Activated T-helper 1 cell treated with anti-CD3 and anti-CD28 coated beads, Interleukin-12 subunit alpha, Interleukin-12 subunit beta, Interleukin-2, Interleukin-4 antibody, amounts not matched to agents 30 ng/mL and 10 ng/mL and 1 ng/mL, durations not matched to agents 14 hours and 24 hours and 36 hours (primary cell): Measurements from ENCODE around the gene PAFAH1B1. TPM values are rescaled to one million over a fixed set of nuclear protein-coding genes. Genes with fewer than 3 reads are reported as not detected.
"Not testable (repeated sequence)": the region's sequence is repeated elsewhere in the genome, so short reads cannot be mapped to it uniquely, and the experiment has no call there.

Experiments
- DNase-seq: peaks from one replicate; pipeline ENCODE4 v3.0.0; 2021; ENCODE audit warnings: low spot score
- H3K27ac Mint-ChIP-seq: one replicate; pipeline ENCODE4 v1.8.0; 2021; ENCODE audit warnings: mild to moderate bottlenecking, mixed read lengths
- H3K27me3 Mint-ChIP-seq: one replicate; pipeline ENCODE4 v1.8.0; 2022; ENCODE audit warnings: mild to moderate bottlenecking, moderate library complexity, mixed read lengths; ENCODE audit not compliant: insufficient read depth
- H3K36me3 Mint-ChIP-seq: one replicate; pipeline ENCODE4 v1.8.0; 2021; ENCODE audit warnings: low read depth, mixed read lengths
- H3K4me1 Mint-ChIP-seq: one replicate; pipeline ENCODE4 v1.8.0; 2021; ENCODE audit warnings: low read depth, mixed read lengths
- H3K4me3 Mint-ChIP-seq: one replicate; pipeline ENCODE4 v1.8.0; 2021; ENCODE audit warnings: mild to moderate bottlenecking, moderate library complexity, mixed read lengths
- H3K9me3 Mint-ChIP-seq: one replicate; pipeline ENCODE4 v1.8.0; 2021; ENCODE audit warnings: mixed read lengths
- intact Hi-C: fragments of 100-400 bp; cut with micrococcal nuclease; formaldehyde crosslinking; loops from one replicate; pipeline ENCODE4 v1.15.1; 2024
- total RNA-seq: library from RNA; stranded (reverse); gene quantifications from 2 replicates; pipeline ENCODE4 v1.2.3, GENCODE V29; 2022

PAFAH1B1 gene
- total RNA-seq, 1 donor from 2014 or later: 167 TPM

DNA sequence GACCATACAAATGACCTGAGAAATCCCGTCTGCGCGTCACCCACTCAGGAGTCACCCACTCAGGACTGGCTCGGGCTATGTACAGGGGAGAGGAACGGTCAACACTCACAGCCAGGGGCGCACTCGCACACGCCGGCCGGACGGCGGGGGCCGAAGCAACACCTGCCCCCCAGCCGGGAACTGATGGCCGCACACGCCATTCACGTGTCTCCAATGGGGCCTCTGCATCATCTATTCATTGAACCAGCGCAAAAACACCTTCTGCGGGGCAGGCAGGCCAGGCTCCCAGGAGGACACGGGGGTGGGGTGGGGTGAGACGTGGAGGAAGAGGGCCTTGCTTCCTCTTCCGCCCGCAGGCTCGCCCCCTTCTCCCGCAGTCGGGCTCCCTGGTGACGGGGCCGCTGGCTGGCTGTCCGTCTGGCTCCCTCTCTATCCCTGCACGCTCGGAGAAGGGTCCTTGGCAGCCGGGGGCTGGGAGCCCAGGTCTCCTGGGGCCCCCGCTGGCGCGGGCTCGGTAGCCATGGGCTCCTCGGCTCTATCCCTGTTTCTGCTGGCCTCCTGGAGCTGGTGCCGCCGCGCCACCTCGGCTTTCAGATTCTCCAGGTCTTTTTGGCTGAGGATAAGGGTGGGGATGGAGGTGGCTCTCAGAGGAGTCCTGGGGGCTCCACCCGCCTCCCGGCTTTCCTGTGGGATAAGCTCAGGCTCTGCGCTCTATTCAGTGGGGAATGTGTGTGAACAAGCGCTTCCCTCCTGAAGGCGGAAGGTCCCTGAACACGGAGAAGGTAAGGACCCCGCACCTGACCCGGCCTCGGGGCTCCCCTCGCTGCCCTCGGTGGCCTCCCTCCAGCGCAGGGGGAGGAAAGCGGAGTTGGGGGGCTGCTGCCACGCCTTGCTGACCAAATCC is 97.0 kb downstream of the PAFAH1B1 start:
- Mint-ChIP-seq H3K36me3 (peaks cover 3% of the 10 kb centered on the region), H3K9me3 (no peaks in the 10 kb centered on the region), H3K27me3 (no peaks in the 10 kb centered on the region), H3K27ac (no peak overlapping the region), H3K4me3 (no peak overlapping the region), H3K4me1 (no peaks in the 10 kb centered on the region)
- DNase-seq: no peak
- intact Hi-C loops: no loop called here

DNA sequence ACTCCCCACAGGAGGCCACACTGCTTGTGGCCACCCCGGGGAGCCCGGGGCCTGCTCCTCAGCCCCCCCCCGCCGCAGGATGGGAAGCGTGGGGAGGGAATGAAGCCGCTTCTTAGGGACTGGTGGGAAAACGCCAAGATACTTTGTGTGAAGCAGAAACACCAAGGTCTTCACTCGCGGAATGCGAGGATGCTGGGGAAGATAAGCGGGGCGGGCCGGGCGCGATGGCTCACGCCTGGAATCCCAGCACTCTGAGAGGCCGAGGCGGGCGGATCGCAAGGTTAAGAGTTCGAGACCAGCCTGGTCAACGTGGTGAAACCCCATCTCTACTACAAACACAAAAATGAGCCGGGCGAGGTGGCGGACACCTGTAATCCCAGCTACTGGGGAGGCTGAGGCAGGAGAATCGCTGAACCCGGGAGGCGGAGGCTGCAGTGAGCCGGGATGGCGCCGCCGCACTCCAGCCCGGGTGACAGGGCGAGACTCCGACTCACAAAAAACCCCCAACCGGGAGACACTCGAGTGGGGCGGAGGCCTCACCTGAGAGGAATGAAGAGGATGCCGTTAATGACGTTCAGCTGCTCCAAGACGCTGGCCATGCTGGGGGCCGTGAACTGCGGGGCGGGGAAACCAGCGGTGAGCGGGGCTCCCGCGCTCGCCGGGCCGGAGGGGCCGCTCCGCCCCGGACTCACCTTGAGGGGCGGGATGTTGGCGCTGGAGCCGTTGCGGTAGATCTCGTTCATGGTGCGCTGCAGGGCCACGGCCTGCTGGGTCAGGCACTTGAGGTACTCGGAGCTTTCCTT is 97.8 kb downstream of the PAFAH1B1 start:
- H3K27ac Mint-ChIP-seq: no peak overlapping the region
- H3K27me3 Mint-ChIP-seq: no peaks in the 10 kb centered on the region
- no peaks in the 10 kb centered on the region for H3K4me1 Mint-ChIP-seq
- H3K4me3 Mint-ChIP-seq: no peak overlapping the region
- H3K9me3 Mint-ChIP-seq: no peaks in the 10 kb centered on the region
- peaks cover 3% of the 10 kb centered on the region for H3K36me3 Mint-ChIP-seq
- DNase-seq: no peak
- intact Hi-C loops: no loop called here

DNA sequence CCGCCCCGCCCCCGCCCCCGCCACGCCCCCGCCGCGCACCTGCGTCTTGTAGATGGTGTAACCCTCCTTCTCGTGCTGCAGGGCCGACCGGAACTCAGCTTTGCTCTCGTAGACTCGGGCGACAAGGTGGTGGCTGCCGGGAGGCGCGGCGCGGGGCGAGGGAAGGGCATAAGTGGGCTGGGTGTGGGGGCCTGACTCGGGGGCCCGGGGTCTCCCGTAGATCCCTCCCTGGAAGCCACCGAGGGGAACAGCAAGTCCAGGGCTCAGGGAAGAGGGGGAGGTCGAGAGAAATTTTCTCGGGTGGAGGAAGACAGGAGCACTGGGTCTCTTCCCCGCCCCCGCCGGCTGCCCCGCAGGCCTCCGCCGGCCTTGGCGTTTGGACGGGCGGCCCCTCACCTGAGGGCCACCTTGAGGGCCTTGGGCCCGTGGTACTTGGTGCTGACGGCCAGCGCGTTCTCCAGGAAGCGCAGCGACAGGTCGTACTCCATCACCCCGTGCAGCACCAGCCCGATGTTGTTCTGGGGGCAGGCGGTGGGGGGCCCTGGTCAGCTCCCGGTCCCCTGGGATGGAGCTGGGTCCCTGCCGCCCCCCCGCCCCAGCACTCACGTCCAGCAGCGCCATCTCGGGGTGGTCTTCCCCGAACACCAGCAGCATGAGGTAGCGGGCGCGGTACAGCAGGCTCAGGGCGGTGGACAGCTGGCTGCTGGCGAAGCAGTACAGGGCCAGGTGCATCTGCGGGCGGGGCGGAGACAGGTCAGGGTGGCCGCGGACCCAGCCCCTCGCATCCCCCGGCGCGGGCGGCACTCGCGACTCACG is 98.7 kb downstream of the PAFAH1B1 start:
- DNase-seq: no peak
- H3K4me3 Mint-ChIP-seq: no peak overlapping the region
- no peak overlapping the region for H3K27ac Mint-ChIP-seq
- intact Hi-C loops: no loop called here
- H3K9me3 Mint-ChIP-seq: no peaks in the 10 kb centered on the region
- H3K27me3 Mint-ChIP-seq: no peaks in the 10 kb centered on the region
- H3K4me1 Mint-ChIP-seq: no peaks in the 10 kb centered on the region
- peaks cover 7% of the 10 kb centered on the region for H3K36me3 Mint-ChIP-seq

- H3K4me3 Mint-ChIP-seq: no peak overlapping the region
- H3K9me3 Mint-ChIP-seq: no peaks in the 10 kb centered on the region
- no peak for DNase-seq
- no peaks in the 10 kb centered on the region for H3K27me3 Mint-ChIP-seq
- H3K36me3 Mint-ChIP-seq: peaks cover 7% of the 10 kb centered on the region
- no peaks in the 10 kb centered on the region for H3K4me1 Mint-ChIP-seq
- H3K27ac Mint-ChIP-seq: no peak overlapping the region
- intact Hi-C loops: no loop called here
These were observed 99.3 kb downstream of the PAFAH1B1 start for GRCh38 chr17:2692781-2693135.

GRCh38 chr17:2693561-2694380 is 100.3 kb downstream of the PAFAH1B1 start:
- Mint-ChIP-seq H3K36me3 (peaks cover 7% of the 10 kb centered on the region), H3K9me3 (no peaks in the 10 kb centered on the region), H3K4me3 (no peak overlapping the region), H3K4me1 (no peaks in the 10 kb centered on the region), H3K27me3 (no peaks in the 10 kb centered on the region), H3K27ac (no peak overlapping the region)
- DNase-seq: no peak
- intact Hi-C loops: no loop called here

GRCh38 chr17:2694381-2695242 is 101.2 kb downstream of the PAFAH1B1 start:
- Mint-ChIP-seq H3K9me3 (no peaks in the 10 kb centered on the region), H3K36me3 (peaks cover 7% of the 10 kb centered on the region), H3K27ac (no peak overlapping the region), H3K4me3 (no peak overlapping the region), H3K27me3 (no peaks in the 10 kb centered on the region), H3K4me1 (no peaks in the 10 kb centered on the region)
- no peak for DNase-seq
- intact Hi-C loops: no loop called here

- Mint-ChIP-seq H3K4me3 (no peak overlapping the region), H3K27ac (no peak overlapping the region), H3K36me3 (peaks cover 7% of the 10 kb centered on the region), H3K27me3 (no peaks in the 10 kb centered on the region), H3K9me3 (no peaks in the 10 kb centered on the region), H3K4me1 (no peaks in the 10 kb centered on the region)
- DNase-seq: no peak
- intact Hi-C loops: no loop called here
These were observed 101.9 kb downstream of the PAFAH1B1 start for GRCh38 chr17:2695243-2695960.

DNA sequence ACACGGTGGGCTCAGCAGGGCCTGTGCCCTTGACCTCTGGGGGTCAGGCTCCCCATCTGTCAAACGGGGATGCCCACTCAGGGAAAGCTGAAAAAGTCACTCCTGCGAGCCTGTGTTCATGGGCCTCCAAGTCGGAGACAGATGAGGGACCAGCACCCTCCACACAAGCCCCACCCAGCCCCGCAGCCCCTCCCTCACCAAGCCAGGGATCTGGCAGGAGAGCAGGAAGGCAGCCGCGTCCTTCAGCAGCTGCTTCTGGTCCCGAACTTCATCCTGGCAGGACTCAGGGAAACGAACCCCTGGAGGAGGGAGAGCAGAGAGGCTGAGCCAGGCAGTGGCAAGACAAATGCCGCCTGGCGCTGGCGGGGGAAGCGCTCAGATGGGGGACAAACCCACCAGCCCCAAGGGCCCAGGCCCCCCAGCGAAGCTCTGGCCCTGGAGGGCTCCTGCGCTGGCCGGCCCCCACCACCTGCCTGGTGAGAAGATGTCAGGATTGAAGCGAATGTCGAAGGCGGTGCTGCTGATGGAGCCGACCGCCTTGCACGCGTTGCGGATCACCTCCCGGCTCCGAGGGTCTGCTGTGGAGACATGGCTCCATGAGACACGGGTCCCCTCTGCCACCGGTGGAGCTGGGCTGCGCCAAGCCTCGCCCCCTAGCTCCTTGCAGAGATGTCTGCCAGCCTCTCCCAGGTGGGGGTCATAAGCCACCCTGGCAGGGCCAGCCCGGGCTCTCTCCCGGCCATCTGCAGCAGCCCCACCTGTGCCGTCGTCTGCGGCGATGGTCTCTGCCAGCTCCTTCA is 102.7 kb downstream of the PAFAH1B1 start:
- H3K9me3 Mint-ChIP-seq: no peaks in the 10 kb centered on the region
- no peaks in the 10 kb centered on the region for H3K27me3 Mint-ChIP-seq
- intact Hi-C loops: no loop called here
- no peak overlapping the region for H3K4me3 Mint-ChIP-seq
- DNase-seq: no peak
- no peaks in the 10 kb centered on the region for H3K4me1 Mint-ChIP-seq
- H3K36me3 Mint-ChIP-seq: peaks cover 9% of the 10 kb centered on the region
- H3K27ac Mint-ChIP-seq: no peak overlapping the region

GRCh38 chr17:2697611-2698162 is 104.2 kb downstream of the PAFAH1B1 start:
- no peak for DNase-seq
- no peak overlapping the region for H3K4me3 Mint-ChIP-seq
- no peaks in the 10 kb centered on the region for H3K4me1 Mint-ChIP-seq
- H3K27me3 Mint-ChIP-seq: no peaks in the 10 kb centered on the region
- intact Hi-C loops: no loop called here
- H3K27ac Mint-ChIP-seq: no peak overlapping the region
- H3K36me3 Mint-ChIP-seq: peaks cover 9% of the 10 kb centered on the region
- H3K9me3 Mint-ChIP-seq: no peaks in the 10 kb centered on the region

- H3K4me1 Mint-ChIP-seq, DNase-seq, H3K9me3 Mint-ChIP-seq, H3K27me3 Mint-ChIP-seq, H3K27ac Mint-ChIP-seq, H3K4me3 Mint-ChIP-seq, H3K36me3 Mint-ChIP-seq, intact Hi-C loops: not testable (repeated sequence)
These were observed 105.9 kb downstream of the PAFAH1B1 start for GRCh38 chr17:2699216-2699805.
